Loucy (cell line): Measurements from ENCODE around the gene PLXNA4.

ENCODE experiments used
- H2AFZ ChIP-seq: fragments of 200-600 bp; sonication (generic); 2 replicates; pipeline ENCODE4 v1.6.0; 2016; ENCODE audit warnings: antibody characterized with exemption, mild to moderate bottlenecking, low read length, moderate library complexity
- H3F3A ChIP-seq: fragments of 200-600 bp; 2 replicates; pipeline ENCODE4 v1.6.0; 2016; ENCODE audit warnings: antibody characterized with exemption, low read depth, mild to moderate bottlenecking
- H3K27me3 ChIP-seq: fragments of 200-600 bp; sonication (generic); 2 replicates; pipeline ENCODE4 v1.6.1; 2014; ENCODE audit warnings: low read length, mild to moderate bottlenecking; ENCODE audit not compliant: insufficient read depth, poor library complexity, severe bottlenecking
- H3K36me3 ChIP-seq: fragments of 200-600 bp; sonication (generic); 2 replicates; pipeline ENCODE4 v1.6.1; 2016; ENCODE audit warnings: low read length; ENCODE audit not compliant: insufficient read depth
- H3K4me1 ChIP-seq: fragments of 200-600 bp; sonication (generic); 2 replicates; pipeline ENCODE4 v1.5.1; 2014; ENCODE audit warnings: low read length, mild to moderate bottlenecking; ENCODE audit not compliant: insufficient read depth, poor library complexity, severe bottlenecking
- H3K4me2 ChIP-seq: fragments of 200-600 bp; sonication (generic); 2 replicates; pipeline ENCODE4 v1.6.0; 2014; ENCODE audit warnings: antibody characterized with exemption, low read length, low read depth, mild to moderate bottlenecking; ENCODE audit not compliant: poor library complexity, severe bottlenecking
- H3K4me3 ChIP-seq: fragments of 200-600 bp; sonication (generic); 2 replicates; pipeline ENCODE4 v1.5.1; 2014; ENCODE audit warnings: low read length, mild to moderate bottlenecking, mixed read lengths; ENCODE audit not compliant: poor library complexity, severe bottlenecking
- H3K79me2 ChIP-seq: fragments of 200-600 bp; sonication (generic); 2 replicates; pipeline ENCODE4 v1.6.1; 2014; ENCODE audit warnings: low read length; ENCODE audit not compliant: insufficient read depth
- H3K9ac ChIP-seq: fragments of 200-600 bp; sonication (generic); 2 replicates; pipeline ENCODE4 v1.6.0; 2014; ENCODE audit warnings: mild to moderate bottlenecking, low read depth, low read length, moderate library complexity; ENCODE audit not compliant: poor library complexity, severe bottlenecking
- H3K9me2 ChIP-seq: fragments of 200-600 bp; sonication (generic); replicated peaks from 2 replicates; pipeline ENCODE4 v1.6.1; 2016; ENCODE audit warnings: low read depth, low read length, mixed read lengths
- H3K9me3 ChIP-seq: fragments of 200-600 bp; sonication (generic); 2 replicates; pipeline ENCODE4 v1.6.1; 2014; ENCODE audit warnings: mild to moderate bottlenecking, antibody characterized with exemption, low read length, low read depth; ENCODE audit not compliant: insufficient read depth
- H4K20me1 ChIP-seq: fragments of 200-600 bp; sonication (generic); 2 replicates; pipeline ENCODE4 v1.6.0; 2014; ENCODE audit warnings: antibody characterized with exemption, low read length, mild to moderate bottlenecking; ENCODE audit not compliant: insufficient read depth, poor library complexity, severe bottlenecking
- EZH2phosphoT487 ChIP-seq: fragments of 200-600 bp; IDR thresholded peaks from 2 replicates; pipeline ENCODE4 v1.6.1; 2018; ENCODE audit warnings: antibody characterized with exemption, mild to moderate bottlenecking, moderate library complexity, borderline replicate concordance
- TF ChIP-seq, protein P1 (sequence below): fragments of 200-600 bp; sonication (generic); conservative IDR thresholded peaks from 2 replicates; pipeline ENCODE4 v1.5.1; 2014; ENCODE audit warnings: mild to moderate bottlenecking, antibody characterized with exemption, low read length

Gene PLXNA4

DNA sequence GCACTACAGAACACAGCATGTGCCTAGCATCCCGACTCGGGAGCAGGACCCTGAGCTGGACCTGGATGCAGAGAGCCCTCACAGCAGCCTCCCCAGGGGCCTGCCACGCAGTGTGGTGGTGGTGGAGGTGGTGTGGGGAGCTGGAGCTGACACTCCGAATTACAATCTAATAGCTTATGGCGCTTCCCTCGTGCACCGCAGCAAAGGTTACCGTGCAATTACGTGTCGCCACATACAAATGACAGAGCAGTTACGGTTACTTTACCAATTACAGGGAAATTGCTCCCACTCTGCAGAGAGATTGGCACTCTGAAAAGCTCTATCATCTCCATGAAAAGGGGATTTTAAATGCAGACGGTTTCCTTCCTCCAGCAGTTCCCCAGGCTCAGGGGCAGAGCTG lies 81.8 kb downstream of the PLXNA4 start:
- H3K4me1 ChIP-seq, result peaks cover 20% of the 10 kb centered on the region
- H3K9me2 ChIP-seq, result no peaks in the 10 kb centered on the region
- H3K9me3 ChIP-seq, result no peaks in the 10 kb centered on the region
- H3F3A ChIP-seq, result no peaks in the 10 kb centered on the region
- H2AFZ ChIP-seq, result no peak overlapping the region
- no peak overlapping the region for H3K4me3 ChIP-seq
- no peaks in the 10 kb centered on the region for H3K27me3 ChIP-seq
- H3K4me2 ChIP-seq, result no peak overlapping the region
- no peaks in the 10 kb centered on the region for H4K20me1 ChIP-seq
- no peak overlapping the region for H3K9ac ChIP-seq
- TF ChIP-seq EZH2phosphoT487, result no peak
- TF ChIP-seq, protein P1, sequence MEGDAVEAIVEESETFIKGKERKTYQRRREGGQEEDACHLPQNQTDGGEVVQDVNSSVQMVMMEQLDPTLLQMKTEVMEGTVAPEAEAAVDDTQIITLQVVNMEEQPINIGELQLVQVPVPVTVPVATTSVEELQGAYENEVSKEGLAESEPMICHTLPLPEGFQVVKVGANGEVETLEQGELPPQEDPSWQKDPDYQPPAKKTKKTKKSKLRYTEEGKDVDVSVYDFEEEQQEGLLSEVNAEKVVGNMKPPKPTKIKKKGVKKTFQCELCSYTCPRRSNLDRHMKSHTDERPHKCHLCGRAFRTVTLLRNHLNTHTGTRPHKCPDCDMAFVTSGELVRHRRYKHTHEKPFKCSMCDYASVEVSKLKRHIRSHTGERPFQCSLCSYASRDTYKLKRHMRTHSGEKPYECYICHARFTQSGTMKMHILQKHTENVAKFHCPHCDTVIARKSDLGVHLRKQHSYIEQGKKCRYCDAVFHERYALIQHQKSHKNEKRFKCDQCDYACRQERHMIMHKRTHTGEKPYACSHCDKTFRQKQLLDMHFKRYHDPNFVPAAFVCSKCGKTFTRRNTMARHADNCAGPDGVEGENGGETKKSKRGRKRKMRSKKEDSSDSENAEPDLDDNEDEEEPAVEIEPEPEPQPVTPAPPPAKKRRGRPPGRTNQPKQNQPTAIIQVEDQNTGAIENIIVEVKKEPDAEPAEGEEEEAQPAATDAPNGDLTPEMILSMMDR, result no peak
- H3K79me2 ChIP-seq, result no peaks in the 10 kb centered on the region
- no peaks in the 10 kb centered on the region for H3K36me3 ChIP-seq

DNA sequence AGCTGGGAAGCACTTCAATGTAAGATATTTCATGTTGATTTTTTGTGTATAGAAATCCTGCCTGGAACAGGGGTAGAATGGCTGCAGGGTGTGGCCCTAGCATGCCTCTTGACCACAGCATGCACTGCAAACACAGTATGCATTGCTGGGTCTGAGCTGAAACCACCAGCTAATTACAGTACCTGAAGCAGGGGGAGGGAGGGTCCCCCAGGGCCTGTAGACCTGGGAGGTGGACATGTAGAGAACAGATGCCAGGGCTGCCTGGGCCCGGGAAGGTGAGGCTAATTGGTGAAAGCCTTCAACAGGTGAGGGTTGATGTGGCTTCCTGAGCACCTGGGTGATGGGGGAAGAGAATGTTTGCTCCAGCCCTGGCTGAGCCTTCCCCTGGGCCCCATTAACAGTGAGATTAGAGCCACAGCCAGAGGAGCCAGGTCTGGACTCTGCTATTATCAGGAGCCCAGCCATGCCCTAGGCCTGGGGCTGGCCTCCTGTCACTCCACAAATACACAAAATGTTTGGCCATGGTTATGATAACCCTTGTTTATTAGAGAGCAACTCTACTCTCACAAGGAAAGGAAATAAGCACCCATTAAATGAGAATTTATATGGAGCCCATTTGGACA lies 83.3 kb downstream of the PLXNA4 start:
- no peaks in the 10 kb centered on the region for H3K9me3 ChIP-seq
- no peak for TF ChIP-seq EZH2phosphoT487
- TF ChIP-seq, protein P1, result no peak
- no peaks in the 10 kb centered on the region for H3K27me3 ChIP-seq
- H3K9ac ChIP-seq, result no peak overlapping the region
- no peaks in the 10 kb centered on the region for H3K9me2 ChIP-seq
- no peaks in the 10 kb centered on the region for H3F3A ChIP-seq
- no peak overlapping the region for H2AFZ ChIP-seq
- peaks cover 34% of the 10 kb centered on the region for H3K4me1 ChIP-seq
- no peaks in the 10 kb centered on the region for H4K20me1 ChIP-seq
- no peaks in the 10 kb centered on the region for H3K79me2 ChIP-seq
- no peaks in the 10 kb centered on the region for H3K36me3 ChIP-seq
- no peak overlapping the region for H3K4me2 ChIP-seq
- no peak overlapping the region for H3K4me3 ChIP-seq

DNA sequence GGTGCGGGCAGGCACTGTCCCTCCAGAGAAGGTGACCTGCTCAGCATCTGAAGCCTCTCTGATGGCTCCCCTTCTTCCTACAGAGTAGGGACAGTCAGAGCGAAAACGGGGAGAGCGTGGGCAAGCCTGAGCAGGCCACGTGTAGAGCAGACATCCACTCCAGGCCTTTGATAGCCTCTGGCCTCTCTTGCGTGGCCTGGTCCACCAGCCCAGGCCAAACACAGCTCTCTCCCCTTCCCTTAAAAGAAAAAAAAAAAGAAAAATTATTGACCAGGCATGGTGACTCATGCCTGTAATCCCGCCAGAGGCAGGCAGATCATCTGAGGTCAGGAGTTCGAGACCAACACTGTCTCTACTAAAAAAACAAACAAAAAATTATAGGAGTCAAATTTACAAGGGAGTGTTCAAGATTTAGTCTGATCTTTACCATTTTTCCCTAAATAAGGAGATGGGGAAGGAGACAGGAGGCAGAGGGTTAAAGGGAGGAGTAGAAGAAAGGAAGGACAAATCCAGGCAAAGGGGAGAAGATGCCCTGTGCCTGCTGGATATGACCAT lies 84.8 kb downstream of the PLXNA4 start:
- H3K4me2 ChIP-seq, result no peak overlapping the region
- no peaks in the 10 kb centered on the region for H3K79me2 ChIP-seq
- no peaks in the 10 kb centered on the region for H4K20me1 ChIP-seq
- no peak overlapping the region for H2AFZ ChIP-seq
- peaks cover 48% of the 10 kb centered on the region for H3K4me1 ChIP-seq
- no peak overlapping the region for H3K4me3 ChIP-seq
- H3K9me2 ChIP-seq, result no peaks in the 10 kb centered on the region
- no peaks in the 10 kb centered on the region for H3F3A ChIP-seq
- TF ChIP-seq, protein P1, result no peak
- no peak for TF ChIP-seq EZH2phosphoT487
- no peaks in the 10 kb centered on the region for H3K36me3 ChIP-seq
- no peaks in the 10 kb centered on the region for H3K27me3 ChIP-seq
- H3K9ac ChIP-seq, result no peak overlapping the region
- no peaks in the 10 kb centered on the region for H3K9me3 ChIP-seq
